ENCODE measurements around the gene HOXA6. TPM values are rescaled to one million over a fixed set of nuclear protein-coding genes. Genes with fewer than 3 reads are reported as not detected.

HOXA6 gene
- total RNA-seq, 1 experiment from 2014 or later = 1.6 TPM

- no peak for DNase-seq (ENCODE audit: low read depth)
Observed at GRCh38 chr7:27111751-27112277, 35.8 kb downstream of the HOXA6 start.

- peak; percentile 81 for DNase-seq (ENCODE audit: low read depth)
Observed at GRCh38 chr7:27111042-27111750, 36.4 kb downstream of the HOXA6 start.

DNA sequence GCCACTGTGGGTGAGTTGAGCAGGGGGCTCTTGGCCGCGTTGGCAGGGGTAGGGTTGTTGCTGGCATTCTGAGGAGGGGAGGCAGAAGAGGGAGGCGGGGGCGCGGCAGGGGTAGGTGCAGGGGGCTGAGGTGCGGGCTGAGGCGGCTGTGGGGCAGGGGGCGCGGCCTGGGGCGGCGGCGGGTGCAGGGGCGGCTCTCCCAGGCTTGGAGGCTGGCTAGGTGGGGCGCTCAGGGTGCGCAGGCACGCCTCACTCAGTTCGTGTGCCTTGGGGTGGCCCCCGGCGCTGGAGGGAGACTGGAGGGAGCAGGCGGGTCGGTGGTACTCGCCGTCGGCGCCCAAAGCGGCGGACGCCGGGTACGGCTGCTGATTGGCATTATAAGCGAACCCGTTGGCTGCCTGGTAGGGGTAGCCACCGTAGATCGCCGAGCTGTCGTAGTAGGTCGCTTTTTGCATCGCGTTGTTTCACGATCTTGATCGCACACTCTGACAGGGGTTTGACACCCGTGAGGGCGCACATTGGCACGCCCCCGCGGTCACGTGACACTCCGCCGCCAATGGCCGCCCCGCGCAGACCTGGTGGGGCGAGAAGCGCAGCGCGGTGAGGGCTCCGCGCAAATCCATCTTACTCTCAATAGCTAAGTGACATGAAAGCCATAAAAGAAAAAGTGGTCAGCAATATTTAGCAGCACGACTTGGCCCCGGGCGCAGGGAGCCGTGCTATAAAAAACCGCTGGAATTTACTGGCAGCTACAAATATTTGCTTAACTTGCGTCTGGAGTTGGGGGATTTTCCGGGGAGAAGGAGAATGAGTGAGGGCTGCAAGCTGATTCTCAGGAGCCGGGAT is 37.2 kb downstream of the HOXA6 start:
- DNase-seq (ENCODE audit: low read depth) = no peak

GRCh38 chr7:27109466-27110185 is 37.9 kb downstream of the HOXA6 start:
- DNase-seq (ENCODE audit: low read depth) = no peak

DNA sequence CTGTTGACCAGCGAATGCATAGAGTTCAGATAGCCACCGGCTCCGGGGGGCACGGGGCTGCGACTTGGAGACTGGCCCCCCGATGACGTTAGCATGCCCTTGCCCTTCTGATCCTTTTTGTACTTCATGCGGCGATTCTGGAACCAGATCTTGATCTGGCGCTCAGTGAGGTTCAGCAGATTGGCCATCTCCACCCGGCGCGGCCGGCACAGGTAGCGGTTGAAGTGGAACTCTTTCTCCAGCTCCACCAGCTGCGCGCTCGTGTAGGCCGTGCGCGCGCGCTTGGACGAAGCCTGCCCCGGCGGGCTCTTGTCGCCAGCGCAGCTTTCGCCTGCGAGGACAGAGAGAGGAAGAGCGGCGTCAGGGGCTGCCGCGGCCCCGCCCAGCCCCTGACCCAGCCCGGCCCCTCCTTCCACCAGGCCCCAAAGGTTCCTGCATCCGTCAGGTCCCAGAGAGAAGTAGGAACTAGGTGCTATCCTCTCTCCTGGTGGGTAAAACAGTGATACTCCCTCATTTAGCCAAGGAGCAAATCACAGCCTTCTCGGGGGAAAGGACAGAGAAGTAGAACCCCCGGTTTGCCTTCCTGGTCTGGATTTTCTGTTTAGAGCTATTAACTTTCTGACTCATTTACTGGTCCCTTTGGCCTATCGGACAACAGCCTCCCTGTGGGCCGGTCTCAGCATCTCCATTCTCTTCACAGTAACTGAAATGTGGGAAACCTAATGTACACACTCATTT is 39.0 kb downstream of the HOXA6 start:
- DNase-seq (ENCODE audit: low read depth) = no peak

GRCh38 chr7:27107391-27108381 is 39.9 kb downstream of the HOXA6 start:
- DNase-seq (ENCODE audit: low read depth) = no peak

GRCh38 chr7:27106901-27107240 is 40.7 kb downstream of the HOXA6 start:
- no peak for DNase-seq (ENCODE audit: low read depth)

DNA sequence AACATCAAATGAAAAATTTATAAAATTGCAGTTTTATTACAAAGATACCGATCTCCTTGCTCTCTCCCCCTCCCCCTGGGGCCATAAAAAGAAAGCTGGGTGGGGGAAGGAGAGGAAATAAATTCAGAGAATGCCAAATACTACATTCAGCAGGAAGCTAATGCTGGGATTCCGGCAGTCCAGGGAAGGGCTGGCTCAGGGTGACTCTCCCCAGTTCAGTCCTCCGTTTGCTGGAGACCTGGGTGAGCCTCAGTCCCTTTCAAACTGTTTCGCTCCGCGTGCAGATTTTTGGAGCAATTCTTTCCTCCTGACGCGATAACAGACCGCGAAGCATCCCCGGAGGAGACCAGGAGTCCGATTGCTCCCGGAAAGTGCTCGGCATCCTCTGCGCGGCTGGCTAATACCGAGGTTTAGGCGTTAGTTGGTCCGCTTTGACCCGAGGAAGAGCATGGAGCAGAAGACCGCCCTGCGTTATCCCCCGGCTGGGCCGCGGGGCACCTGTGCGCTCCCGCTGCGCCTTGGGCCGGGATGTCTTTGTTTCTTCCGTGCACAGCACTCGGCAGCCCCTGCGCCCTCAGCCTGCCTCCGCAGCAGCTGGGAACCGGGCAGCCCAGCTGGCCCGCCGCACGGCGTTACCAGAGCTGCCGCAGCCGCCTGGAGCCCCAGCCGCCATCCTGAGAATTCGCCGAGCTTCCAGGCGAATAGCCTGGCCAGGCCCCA is 41.2 kb downstream of the HOXA6 start:
- peak; percentile 71 for DNase-seq (ENCODE audit: low read depth)

DNA sequence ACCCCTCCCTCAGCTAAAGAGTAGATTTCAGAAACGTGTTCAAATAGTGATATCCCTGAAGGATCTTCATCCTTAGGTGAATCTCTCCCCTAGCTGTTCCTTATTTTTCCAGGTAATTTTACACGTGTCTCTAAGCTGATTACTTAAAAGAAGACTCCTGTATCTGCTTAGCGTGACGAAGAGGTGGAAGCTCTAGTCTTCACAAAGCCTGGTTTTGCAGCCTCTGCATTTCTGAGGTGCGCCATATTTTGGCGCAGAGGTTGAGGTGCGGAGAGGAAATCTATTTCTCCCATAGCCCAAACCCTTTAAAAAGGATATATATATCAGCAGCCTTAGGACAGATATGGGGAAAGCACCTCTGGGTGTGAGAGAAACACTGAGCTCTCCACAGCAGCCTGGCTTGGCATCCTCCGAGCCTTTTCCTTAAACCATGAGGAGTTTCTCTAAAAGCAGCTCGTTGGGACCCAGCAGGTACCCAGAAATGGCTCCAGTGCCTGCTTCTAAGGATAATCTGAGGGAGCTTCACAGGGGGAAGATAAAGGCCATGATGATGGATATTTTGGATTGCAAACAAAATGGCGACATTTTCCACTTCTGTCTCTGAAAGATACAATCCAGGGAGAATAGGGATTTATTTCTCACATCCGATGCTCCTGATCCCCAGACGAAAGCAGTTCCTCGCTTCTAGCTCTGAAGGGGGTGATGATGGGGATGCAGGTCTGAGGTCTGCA is 42.1 kb downstream of the HOXA6 start:
- no peak for DNase-seq (ENCODE audit: low read depth)

GRCh38 chr7:27104341-27105058 is 43.1 kb downstream of the HOXA6 start:
- no peak for DNase-seq (ENCODE audit: low read depth)

- DNase-seq (ENCODE audit: low read depth) = no peak
Observed at GRCh38 chr7:27103489-27104226, 43.9 kb downstream of the HOXA6 start.

GRCh38 chr7:27102581-27103442 is 44.8 kb downstream of the HOXA6 start, which contains the start of gene HOXA2:
Gene HOXA2 (minus strand): TSS chr7:27102683. CDS start chr7:27102500, 183 bp downstream.
- DNase-seq (ENCODE audit: low read depth) = no peak

GRCh38 chr7:27101957-27102580 is 45.5 kb downstream of the HOXA6 start:
- no peak for DNase-seq (ENCODE audit: low read depth)

DNA sequence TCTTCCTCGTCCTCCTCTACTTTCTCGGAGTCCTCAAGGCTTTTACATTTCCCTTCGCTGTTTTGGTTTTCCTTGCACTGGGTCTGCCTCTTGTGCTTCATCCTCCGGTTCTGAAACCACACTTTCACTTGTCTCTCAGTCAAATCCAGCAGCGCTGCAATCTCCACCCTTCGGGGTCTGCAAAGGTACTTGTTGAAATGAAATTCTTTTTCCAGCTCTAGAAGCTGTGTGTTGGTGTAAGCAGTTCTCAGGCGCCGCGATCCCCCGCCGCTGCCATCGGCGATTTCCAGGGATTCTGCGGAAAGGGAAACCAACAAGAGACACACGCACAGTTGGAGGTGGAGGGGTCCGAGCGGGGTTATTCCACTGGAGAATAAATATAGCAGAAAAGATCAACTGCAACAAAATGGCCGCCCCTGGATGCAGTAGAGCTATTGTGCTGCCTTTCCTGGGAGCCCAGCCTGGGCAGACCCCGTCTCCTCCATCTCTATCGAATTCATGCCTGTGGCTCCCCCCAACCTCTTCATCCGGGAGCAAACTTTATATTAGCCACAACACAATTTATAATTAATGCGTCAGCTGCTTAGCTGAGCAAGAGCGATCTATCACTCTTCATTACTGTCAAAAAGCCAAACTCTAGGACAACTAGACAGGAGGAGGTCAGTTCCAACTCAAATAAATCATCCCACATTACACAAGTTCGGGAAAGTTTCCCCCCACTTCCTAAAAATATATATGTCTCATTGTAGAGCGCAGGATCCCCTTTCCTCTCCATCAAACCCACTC is 46.2 kb downstream of the HOXA6 start:
- DNase-seq (ENCODE audit: low read depth) = no peak

- no peak for DNase-seq (ENCODE audit: low read depth)
Observed at GRCh38 chr7:27100694-27101170, 46.8 kb downstream of the HOXA6 start.
